Hepatocyte (in vitro differentiated cells): Measurements from ENCODE around the gene CNIH3.

ENCODE experiments used
- EZH2 ChIP-seq: fragments of 200-600 bp; sonication (generic); IDR thresholded peaks from 2 replicates; pipeline ENCODE4 v1.6.1; 2016; ENCODE audit warnings: antibody characterized with exemption, mild to moderate bottlenecking, borderline replicate concordance
- EZH2phosphoT487 ChIP-seq: fragments of 200-600 bp; sonication (generic); IDR thresholded peaks from one replicate; pipeline ENCODE4 v1.6.1; 2018; ENCODE audit warnings: antibody characterized with exemption, mild to moderate bottlenecking, low read depth, moderate library complexity; ENCODE audit not compliant: unreplicated experiment, severe bottlenecking
- TF ChIP-seq, protein P1 (sequence below): fragments of 200-600 bp; sonication (generic); IDR thresholded peaks from 2 replicates; pipeline ENCODE4 v1.5.1; 2016; ENCODE audit warnings: antibody characterized with exemption, mild to moderate bottlenecking; ENCODE audit not compliant: poor library complexity

DNA sequence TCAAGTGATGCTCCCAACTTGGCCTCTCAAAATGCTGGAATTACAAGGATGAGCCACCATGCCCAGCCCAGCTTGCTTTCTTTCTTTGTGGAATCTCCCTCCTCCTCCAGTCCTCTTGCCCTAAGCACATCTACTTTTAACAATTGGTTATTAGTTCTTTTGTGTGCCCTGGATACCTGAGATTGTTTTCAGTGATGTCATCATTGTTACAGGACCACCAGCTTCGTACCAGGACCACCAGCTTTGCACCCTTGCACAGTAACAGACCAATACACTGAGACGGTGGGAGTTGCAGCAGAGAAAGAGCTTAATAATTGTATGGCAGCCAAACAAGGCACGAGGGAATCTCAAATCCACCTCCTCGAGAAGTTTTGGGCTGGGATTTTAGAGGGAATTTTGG is 71.3 kb downstream of the CNIH3 start:
- TF ChIP-seq, protein P1, sequence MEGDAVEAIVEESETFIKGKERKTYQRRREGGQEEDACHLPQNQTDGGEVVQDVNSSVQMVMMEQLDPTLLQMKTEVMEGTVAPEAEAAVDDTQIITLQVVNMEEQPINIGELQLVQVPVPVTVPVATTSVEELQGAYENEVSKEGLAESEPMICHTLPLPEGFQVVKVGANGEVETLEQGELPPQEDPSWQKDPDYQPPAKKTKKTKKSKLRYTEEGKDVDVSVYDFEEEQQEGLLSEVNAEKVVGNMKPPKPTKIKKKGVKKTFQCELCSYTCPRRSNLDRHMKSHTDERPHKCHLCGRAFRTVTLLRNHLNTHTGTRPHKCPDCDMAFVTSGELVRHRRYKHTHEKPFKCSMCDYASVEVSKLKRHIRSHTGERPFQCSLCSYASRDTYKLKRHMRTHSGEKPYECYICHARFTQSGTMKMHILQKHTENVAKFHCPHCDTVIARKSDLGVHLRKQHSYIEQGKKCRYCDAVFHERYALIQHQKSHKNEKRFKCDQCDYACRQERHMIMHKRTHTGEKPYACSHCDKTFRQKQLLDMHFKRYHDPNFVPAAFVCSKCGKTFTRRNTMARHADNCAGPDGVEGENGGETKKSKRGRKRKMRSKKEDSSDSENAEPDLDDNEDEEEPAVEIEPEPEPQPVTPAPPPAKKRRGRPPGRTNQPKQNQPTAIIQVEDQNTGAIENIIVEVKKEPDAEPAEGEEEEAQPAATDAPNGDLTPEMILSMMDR, result no peak
- no peak for TF ChIP-seq EZH2
- TF ChIP-seq EZH2phosphoT487, result no peak
